Psoas muscle (tissue), 8 donors: ENCODE results near the gene CPEB1. TPM values are rescaled to one million over a fixed set of nuclear protein-coding genes. Genes with fewer than 3 reads are reported as not detected.
A peak's percentile ranks its signal among the peaks of the same experiment; 100 is the strongest.

Experiments
- ATAC-seq, 4 donors: fragments of 200-7000 bp; cut with Tn5 transposase; one replicate each; pipeline ENCODE4 v1.9.1; 2020; ENCODE audit warnings: moderate library complexity in 3 of 4, mild to moderate bottlenecking in 2 of 4
- DNase-seq, 2 donors: peaks; one replicate each; pipeline ENCODE4 v3.0.0-alpha.2; 2020
- H3K27ac ChIP-seq: fragments of 200-600 bp; one replicate; pipeline ENCODE4 v1.8.0; 2022
- H3K27me3 ChIP-seq, 3 donors: fragments of 200-600 bp in 1 of 3; one replicate each; pipeline versions ENCODE4 v1.6.1 to v1.8.0; 2013 to 2022; ENCODE audit warnings: low read length in 2 of 3, mild to moderate bottlenecking in 2 of 3, moderate library complexity in 1 of 3; ENCODE audit not compliant: insufficient read depth in 3 of 3
- H3K36me3 ChIP-seq, 2 donors: fragments of 200-600 bp in 1 of 2; one replicate each; pipeline versions ENCODE4 v1.6.1 to v1.8.0; 2013 to 2022; ENCODE audit warnings: low read depth in 1 of 2, mild to moderate bottlenecking in 1 of 2, moderate library complexity in 1 of 2; ENCODE audit not compliant: insufficient read depth in 1 of 2
- H3K4me1 ChIP-seq: fragments of 200-600 bp; one replicate; pipeline ENCODE4 v1.8.0; 2022
- H3K4me3 ChIP-seq: fragments of 200-600 bp; one replicate; pipeline ENCODE4 v1.8.0; 2022; ENCODE audit warnings: mild to moderate bottlenecking
- H3K9me3 ChIP-seq: fragments of 200-600 bp; one replicate; pipeline ENCODE4 v1.8.0; 2022
- WGBS, 3 donors: extraction: QIAGEN DNeasy Blood & Tissue Kit; methylation state at CpG; one replicate each; pipeline versions ENCODE4 v1.1.6 to v1.1.7; 2013; 5-methylcytosine and 5-hydroxymethylcytosine counted together
- intact Hi-C, 2 donors: fragments of 100-400 bp; cut with DNase I; formaldehyde crosslinking; loops; one replicate each; pipeline versions ENCODE4 v1.11.0 to v1.14.2; 2022
- polyA plus RNA-seq, 3 donors: library from polyadenylated mRNA; stranded (reverse); fragments of 200-250 nt; gene quantifications; one replicate each; pipeline ENCODE4 v1.2.3, GENCODE V29; 2013
- total RNA-seq, 4 donors: library from RNA; stranded (reverse); fragmentation: NEBNext Ultra II Directional in 2 of 4; extraction: Animal tissue kit (Norgen Biotek cat#: 25700) in 2 of 4; gene quantifications; one replicate each; pipeline versions ENCODE4 v1.2.1 to v1.2.4, GENCODE V29; 2021 to 2023
- TF ChIP-seq, protein P1 (sequence below): fragments of 200-600 bp; IDR thresholded peaks from one replicate; pipeline ENCODE4 v1.8.0; 2022; ENCODE audit warnings: antibody characterized with exemption
- donor health status: healthy with polysubstance abuse.
- donor health status: DM: no; HTN: no; CAD: no; lungs with moderate emphysema.
- donor health status: Bipolar disorder and iron deficiency.
- donor health status: healthy.
- donor health status: DM: yes; HTN: yes; CAD: no.
- donor health status: DM: no; HTN: no; CAD: no.
- donor health status: DM: no; HTN: no; CAD: no.
- donor health status: DM: yes; HTN: yes; CAD: no.

The CPEB1 gene
- total and polyA plus RNA-seq, 7 donors = 0.07 to 4.6 (median 1.3) TPM

DNA sequence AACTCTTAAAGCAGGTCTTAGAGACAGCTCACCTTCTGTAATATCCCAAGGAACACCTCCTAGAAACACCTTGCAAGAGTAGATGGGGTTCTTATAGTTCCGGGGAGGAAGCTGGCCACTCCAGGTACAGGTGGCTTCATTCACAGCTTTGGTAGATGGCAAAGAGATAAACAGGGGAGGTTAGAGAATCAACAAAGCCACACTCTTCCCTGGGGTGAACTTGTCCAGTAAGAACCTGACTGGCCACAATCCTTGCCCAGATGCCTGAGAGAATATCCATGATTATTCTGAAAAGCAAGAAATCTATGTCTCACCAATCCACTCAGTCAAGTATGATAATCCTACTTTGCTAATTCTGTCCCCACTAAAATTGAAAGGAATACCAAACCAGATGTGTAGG, 93.3 kb downstream of the CPEB1 start:
- no peak overlapping the region for H3K4me3 ChIP-seq
- 89 to 100% (median 96%) methylated on average over 1 of the region's 1 CpG for WGBS, 3 donors
- TF ChIP-seq, protein P1, sequence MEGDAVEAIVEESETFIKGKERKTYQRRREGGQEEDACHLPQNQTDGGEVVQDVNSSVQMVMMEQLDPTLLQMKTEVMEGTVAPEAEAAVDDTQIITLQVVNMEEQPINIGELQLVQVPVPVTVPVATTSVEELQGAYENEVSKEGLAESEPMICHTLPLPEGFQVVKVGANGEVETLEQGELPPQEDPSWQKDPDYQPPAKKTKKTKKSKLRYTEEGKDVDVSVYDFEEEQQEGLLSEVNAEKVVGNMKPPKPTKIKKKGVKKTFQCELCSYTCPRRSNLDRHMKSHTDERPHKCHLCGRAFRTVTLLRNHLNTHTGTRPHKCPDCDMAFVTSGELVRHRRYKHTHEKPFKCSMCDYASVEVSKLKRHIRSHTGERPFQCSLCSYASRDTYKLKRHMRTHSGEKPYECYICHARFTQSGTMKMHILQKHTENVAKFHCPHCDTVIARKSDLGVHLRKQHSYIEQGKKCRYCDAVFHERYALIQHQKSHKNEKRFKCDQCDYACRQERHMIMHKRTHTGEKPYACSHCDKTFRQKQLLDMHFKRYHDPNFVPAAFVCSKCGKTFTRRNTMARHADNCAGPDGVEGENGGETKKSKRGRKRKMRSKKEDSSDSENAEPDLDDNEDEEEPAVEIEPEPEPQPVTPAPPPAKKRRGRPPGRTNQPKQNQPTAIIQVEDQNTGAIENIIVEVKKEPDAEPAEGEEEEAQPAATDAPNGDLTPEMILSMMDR = no peak
- H3K27ac ChIP-seq = peak overlapping the region; percentile 19
- ATAC-seq (no peak), DNase-seq (no peak)
- intact Hi-C loops = loop anchor here in 1 of 2 donors (5.0 kb wide), 1 partner anchor 203 kb away; no protein-coding TSS in a partner anchor
- H3K36me3 ChIP-seq = no peaks in the 10 kb centered on the region
- no peaks in the 10 kb centered on the region for H3K9me3 ChIP-seq
- H3K27me3 ChIP-seq = no peaks in the 10 kb centered on the region
- peaks cover 15% of the 10 kb centered on the region for H3K4me1 ChIP-seq

DNA sequence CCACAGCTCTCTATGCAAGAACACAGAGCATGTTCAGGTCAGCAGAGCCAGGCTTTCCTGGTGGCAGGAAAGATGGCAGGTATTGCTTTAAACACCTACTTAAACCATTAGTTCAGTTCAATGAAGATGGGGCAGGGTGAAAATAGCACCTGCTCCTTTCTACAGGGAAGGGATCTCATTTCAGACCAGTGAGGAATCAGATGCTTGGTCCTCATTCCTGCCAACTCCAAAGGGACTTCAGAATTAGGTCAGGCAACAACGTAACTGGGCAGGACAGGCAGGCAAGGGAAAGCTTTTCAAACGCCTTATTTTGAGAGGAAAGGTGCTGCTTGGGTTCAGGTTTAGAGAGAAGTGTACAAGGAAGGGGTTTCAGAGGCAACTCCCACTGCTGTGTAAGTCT, 94.3 kb downstream of the CPEB1 start:
- peak; percentile 69 to 87 (median 82) for ATAC-seq
- no peaks in the 10 kb centered on the region for H3K27me3 ChIP-seq
- DNase-seq = no peak
- H3K4me1 ChIP-seq = peaks cover 15% of the 10 kb centered on the region
- no peaks in the 10 kb centered on the region for H3K36me3 ChIP-seq
- TF ChIP-seq, protein P1 = no peak
- H3K27ac ChIP-seq = peak overlapping the region; percentile 6
- no peak overlapping the region for H3K4me3 ChIP-seq
- 24 to 46% (median 26%) methylated on average over 2 of the region's 2 CpGs for WGBS, 3 donors
- intact Hi-C loops = loop anchor here in 1 of 2 donors (5.0 kb wide), 1 partner anchor 204 kb away; no protein-coding TSS in a partner anchor
- H3K9me3 ChIP-seq = no peaks in the 10 kb centered on the region

DNA sequence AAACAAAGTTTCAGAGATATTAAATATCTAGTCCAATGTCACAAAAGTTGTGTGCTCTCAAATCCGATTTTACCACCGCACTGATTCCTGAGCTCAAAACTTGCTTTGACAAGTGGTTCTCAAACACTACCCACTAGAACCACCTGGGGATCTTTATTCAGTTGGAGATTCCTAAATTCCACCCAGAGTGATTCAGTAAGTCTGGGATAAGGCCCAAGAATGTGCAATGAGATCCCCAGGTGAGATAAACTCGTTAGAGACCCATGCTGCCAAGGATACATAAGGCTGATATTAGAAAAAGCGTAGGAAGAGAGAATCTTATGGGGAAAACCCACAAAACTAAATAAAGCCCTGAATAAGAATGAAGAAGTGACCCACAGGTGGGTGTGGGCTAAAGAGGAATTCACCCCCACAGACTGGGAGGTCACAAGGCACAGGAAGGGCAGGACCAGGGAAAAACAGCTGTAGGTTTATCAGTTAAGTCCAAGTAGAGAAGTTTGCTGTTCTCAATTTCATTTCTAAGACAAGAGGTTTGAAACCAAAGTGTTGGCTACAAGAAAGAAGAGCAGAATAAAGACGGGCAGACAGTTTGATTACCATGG, 95.4 kb downstream of the CPEB1 start:
- TF ChIP-seq, protein P1 = no peak
- Histone ChIP-seq H3K9me3 (no peaks in the 10 kb centered on the region), H3K4me1 (peaks cover 15% of the 10 kb centered on the region), H3K36me3 (no peaks in the 10 kb centered on the region), H3K27me3 (no peaks in the 10 kb centered on the region), H3K4me3 (no peak overlapping the region), H3K27ac (peak overlapping the region; percentile 6)
- 71 to 77% (median 73%) methylated on average over 5 of the region's 5 CpGs for WGBS, 3 donors
- intact Hi-C loops = loop anchor here in 1 of 2 donors (5.0 kb wide), 1 partner anchor 206 kb away; no protein-coding TSS in a partner anchor
- ATAC-seq (no peak), DNase-seq (no peak)

DNA sequence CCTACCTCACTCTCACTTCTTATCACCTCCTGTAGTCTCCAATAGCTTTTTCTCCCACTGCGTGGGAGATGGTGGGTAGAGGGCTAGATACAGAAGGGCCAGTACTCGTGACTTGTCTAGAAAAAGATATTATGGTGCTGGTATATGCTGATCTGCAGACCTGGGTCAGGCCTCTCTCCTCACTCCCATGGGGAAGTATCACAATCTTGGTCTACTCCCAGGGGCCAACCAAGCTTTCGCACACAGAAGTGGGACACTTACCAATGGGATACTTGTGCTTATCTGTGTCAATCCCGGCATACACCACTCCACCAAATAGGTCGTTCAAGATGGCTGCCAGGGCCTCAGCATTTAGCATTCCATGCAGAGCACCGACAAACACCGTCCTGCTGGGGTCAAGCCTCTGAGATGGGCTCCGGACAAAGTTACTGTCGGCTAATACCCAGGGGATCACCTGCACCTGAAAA, 97.9 kb downstream of the CPEB1 start:
- no peaks in the 10 kb centered on the region for H3K27me3 ChIP-seq
- no peak overlapping the region for H3K27ac ChIP-seq
- peaks cover 15% of the 10 kb centered on the region for H3K4me1 ChIP-seq
- no peaks in the 10 kb centered on the region for H3K36me3 ChIP-seq
- no peak overlapping the region for H3K4me3 ChIP-seq
- no peak for DNase-seq
- intact Hi-C loops = no loop called here
- no peak for ATAC-seq
- no peaks in the 10 kb centered on the region for H3K9me3 ChIP-seq
- WGBS, 3 donors = 92 to 96% (median 94%) methylated on average over 9 of the region's 9 CpGs
- TF ChIP-seq, protein P1 = no peak
